HG03457 (cell line): ENCODE results near the gene ASB9.

ENCODE experiments used
- ATAC-seq: cut with Tn5 transposase; IDR thresholded peaks from one replicate; pipeline ENCODE4 v1.9.1; 2021; ENCODE audit warnings: moderate number of reproducible peaks; ENCODE audit not compliant: unreplicated experiment

The ASB9 gene

GRCh38 chrX:15194146-15194545, 75.7 kb downstream of the ASB9 start:
- ATAC-seq, result no peak
